Measurements from ENCODE around the gene GCGR.

DNA sequence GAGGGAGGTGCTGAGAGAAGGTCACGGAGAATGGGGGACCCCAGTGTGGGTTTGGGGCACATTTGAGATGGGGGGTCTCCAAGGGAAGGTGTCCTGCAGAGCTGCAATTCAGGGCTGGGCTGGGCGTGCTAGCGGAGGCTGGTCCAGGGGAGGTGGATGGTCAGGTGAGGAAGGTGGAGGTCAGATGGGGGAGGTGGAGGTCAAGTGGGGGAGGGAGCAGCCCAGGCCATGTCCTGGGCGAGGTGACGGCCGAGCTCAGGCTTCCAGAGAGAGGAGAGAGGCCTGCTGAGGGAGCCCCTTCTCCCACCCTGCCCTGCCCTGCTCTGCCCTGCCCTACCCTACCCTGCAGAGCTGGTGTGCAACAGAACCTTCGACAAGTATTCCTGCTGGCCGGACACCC lies 6.5 kb downstream of the GCGR start:
- TF ChIP-seq CTCF (IDR thresholded peaks at IDR 0.05) (no peak), EZH2 (IDR thresholded peaks at IDR 0.05) (no peak), EZH2phosphoT487 (IDR thresholded peaks at IDR 0.05) (no peak)
